Thoracic aorta (tissue), 2 donors: ENCODE measurements around the gene CCDC149. TPM values are rescaled to one million over a fixed set of nuclear protein-coding genes. Genes with fewer than 3 reads are reported as not detected.

Experiments used
- ATAC-seq: fragments of 150-250 bp; one replicate; pipeline ENCODE4 v1.8.0; 2017; ENCODE audit warnings: low read depth; ENCODE audit not compliant: insufficient number of reproducible peaks, low FRiP score
- DNase-seq: peaks from one replicate; pipeline ENCODE4 v3.0.0-alpha.2; 2020; ENCODE audit warnings: low spot score
- H3K27ac ChIP-seq, 2 donors: fragments of 200-600 bp; sonication (generic); 1 replicate in 1 of 2; 2 replicates in 1 of 2; pipeline ENCODE4 v1.5.1; 2016; ENCODE audit warnings: mild to moderate bottlenecking in 2 of 2, moderate library complexity in 2 of 2
- H3K27me3 ChIP-seq: fragments of 200-600 bp; sonication (generic); replicated peaks from 2 replicates; pipeline ENCODE4 v1.6.0; 2016; ENCODE audit warnings: mild to moderate bottlenecking; ENCODE audit not compliant: insufficient read depth
- H3K36me3 ChIP-seq: fragments of 200-600 bp; sonication (generic); one replicate; pipeline ENCODE4 v1.5.1; 2016
- H3K4me1 ChIP-seq, 2 donors: fragments of 200-600 bp; sonication (generic); 1 replicate in 1 of 2; 2 replicates in 1 of 2; pipeline versions ENCODE4 v1.5.1 to v1.6.0; 2016; ENCODE audit warnings: low read depth in 2 of 2, mild to moderate bottlenecking in 1 of 2; ENCODE audit not compliant: control insufficient read depth in 1 of 2
- H3K4me3 ChIP-seq: fragments of 200-600 bp; sonication (generic); 2 replicates; pipeline ENCODE4 v1.5.1; 2016; ENCODE audit warnings: mild to moderate bottlenecking
- H3K9me3 ChIP-seq: fragments of 200-600 bp; sonication (generic); 2 replicates; pipeline ENCODE4 v1.5.1; 2016
- CTCF ChIP-seq: fragments of 200-600 bp; sonication (generic); IDR thresholded peaks from one replicate; pipeline ENCODE4 v1.5.1; 2019; ENCODE audit warnings: antibody characterized with exemption
- total RNA-seq, 2 donors: library from RNA; depleted of rRNA; stranded (reverse); fragments of >200 nt; gene quantifications; one replicate each; pipeline versions ENCODE4 v1.1.0 to v1.2.3, GENCODE V29; 2016

The CCDC149 gene
- total RNA-seq, 2 donors from 2014 or later = 11.8 to 30.1 TPM

DNA sequence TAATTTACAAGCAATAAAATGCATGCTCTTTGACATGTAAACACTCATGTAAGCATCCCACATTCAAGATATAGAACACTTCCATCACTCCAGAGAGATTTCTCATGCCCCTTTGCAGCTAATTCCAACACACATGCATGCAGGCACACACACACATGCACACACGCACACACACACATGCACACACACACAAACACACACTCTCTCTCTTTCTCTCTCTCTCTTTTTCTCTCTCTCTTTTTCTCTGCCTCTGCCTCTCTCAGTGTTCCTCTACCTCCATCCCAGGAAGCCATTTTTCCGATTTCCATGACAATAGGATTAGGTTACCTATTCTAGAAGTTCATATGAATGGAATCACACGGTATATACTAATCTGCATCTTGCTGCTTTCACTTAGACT, 129.3 kb downstream of the CCDC149 start:
- TF ChIP-seq CTCF = no peak
- H3K4me1 ChIP-seq = peaks cover 24 to 47% of the 10 kb centered on the region in 2 donors
- H3K27ac ChIP-seq = no peak overlapping the region

GRCh38 chr4:24781999-24782745, 130.7 kb downstream of the CCDC149 start:
- DNase-seq = no peak
- no peak for TF ChIP-seq CTCF
- no peaks in the 10 kb centered on the region for H3K9me3 ChIP-seq
- peak; percentile 66 for ATAC-seq
- H3K36me3 ChIP-seq = no peaks in the 10 kb centered on the region
- peaks cover 32 to 58% of the 10 kb centered on the region in 2 donors for H3K4me1 ChIP-seq
- peak overlapping the region; percentile 85 for H3K27ac ChIP-seq
- H3K4me3 ChIP-seq = peak overlapping the region; percentile 31
- no peaks in the 10 kb centered on the region for H3K27me3 ChIP-seq

More for the DNA sequence above, 129.3 kb downstream of the CCDC149 start:
- Histone ChIP-seq H3K4me3 (no peak overlapping the region), H3K9me3 (no peaks in the 10 kb centered on the region), H3K36me3 (no peaks in the 10 kb centered on the region), H3K27me3 (no peaks in the 10 kb centered on the region)
- no peak for ATAC-seq
- no peak for DNase-seq

DNA sequence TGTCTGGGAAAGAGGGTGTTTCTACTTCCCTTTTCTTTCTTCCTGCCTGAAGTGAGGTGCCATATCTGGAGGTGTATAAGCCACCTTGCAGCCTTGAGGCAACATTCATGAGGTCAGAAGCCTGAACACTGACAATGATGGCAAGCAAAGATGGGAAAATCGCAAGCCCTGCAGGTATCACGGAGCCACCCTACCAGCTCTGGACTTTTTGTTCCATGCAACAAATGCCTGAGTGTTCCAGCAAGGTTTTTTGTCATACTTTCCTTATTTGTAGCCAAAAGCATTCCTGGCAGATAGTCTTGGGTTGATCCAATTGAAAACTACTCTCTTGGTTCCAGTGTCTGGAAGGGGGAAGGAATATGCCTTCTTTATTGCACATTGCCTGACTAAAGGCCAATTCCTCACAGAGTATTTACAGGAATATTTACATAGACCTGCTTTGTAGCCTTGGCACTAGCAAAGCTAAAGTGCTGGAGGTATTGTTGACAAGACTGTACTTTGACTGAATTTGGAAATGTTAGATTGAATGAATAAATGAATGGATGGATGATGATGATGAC, 131.8 kb downstream of the CCDC149 start:
- H3K27me3 ChIP-seq = no peaks in the 10 kb centered on the region
- H3K27ac ChIP-seq = peak overlapping the region; percentile 85
- no peak for TF ChIP-seq CTCF
- no peaks in the 10 kb centered on the region for H3K9me3 ChIP-seq
- no peaks in the 10 kb centered on the region for H3K36me3 ChIP-seq
- H3K4me1 ChIP-seq = peaks cover 32 to 58% of the 10 kb centered on the region in 2 donors
- no peak for ATAC-seq
- H3K4me3 ChIP-seq = no peak overlapping the region
- no peak for DNase-seq

DNA sequence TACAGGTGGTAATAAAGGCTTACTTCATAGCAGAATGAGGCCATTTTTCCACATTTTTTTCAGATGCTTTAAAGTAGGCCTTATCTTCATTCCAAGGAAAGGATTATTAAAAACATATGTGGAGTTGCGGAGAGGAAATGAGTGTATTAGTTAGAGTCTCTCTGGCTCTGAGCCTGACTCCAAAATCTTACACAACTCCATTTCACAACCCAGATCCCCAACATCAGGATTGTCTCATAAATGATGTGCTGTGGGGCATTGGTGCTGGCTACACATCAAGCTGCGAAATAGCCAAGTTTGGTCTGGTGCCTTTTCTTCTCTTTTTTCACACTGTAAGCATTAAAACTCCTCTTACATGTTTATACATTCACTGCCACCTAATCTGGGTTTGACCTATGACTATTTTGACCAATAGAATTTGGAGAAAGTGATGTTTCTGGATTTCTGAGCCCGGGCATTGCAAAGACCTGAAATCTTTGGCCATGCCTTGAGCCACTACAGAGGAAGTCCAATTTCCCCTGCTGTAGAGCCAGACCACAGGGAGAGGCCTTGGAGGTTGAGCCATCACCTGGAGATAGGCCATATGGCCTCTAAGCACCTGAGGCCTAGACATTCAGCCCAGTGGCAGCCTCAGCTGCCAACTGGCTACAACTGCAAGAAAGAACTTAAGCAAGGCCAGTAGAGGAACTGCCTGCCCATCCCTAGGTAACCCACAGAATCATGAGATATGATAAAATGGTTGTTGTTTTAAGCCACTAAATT, 134.2 kb downstream of the CCDC149 start:
- Histone ChIP-seq H3K9me3 (no peaks in the 10 kb centered on the region), H3K36me3 (no peaks in the 10 kb centered on the region), H3K27me3 (no peaks in the 10 kb centered on the region), H3K27ac (peak overlapping the region; percentile 57 to 73), H3K4me3 (no peak overlapping the region), H3K4me1 (peaks cover 32 to 58% of the 10 kb centered on the region in 2 donors)
- ATAC-seq (peak; percentile 65), DNase-seq (peak; percentile 42)
- TF ChIP-seq CTCF = no peak
